ENCODE measurements around the gene LAYN.

The LAYN gene, protein sequence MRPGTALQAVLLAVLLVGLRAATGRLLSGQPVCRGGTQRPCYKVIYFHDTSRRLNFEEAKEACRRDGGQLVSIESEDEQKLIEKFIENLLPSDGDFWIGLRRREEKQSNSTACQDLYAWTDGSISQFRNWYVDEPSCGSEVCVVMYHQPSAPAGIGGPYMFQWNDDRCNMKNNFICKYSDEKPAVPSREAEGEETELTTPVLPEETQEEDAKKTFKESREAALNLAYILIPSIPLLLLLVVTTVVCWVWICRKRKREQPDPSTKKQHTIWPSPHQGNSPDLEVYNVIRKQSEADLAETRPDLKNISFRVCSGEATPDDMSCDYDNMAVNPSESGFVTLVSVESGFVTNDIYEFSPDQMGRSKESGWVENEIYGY

DNA sequence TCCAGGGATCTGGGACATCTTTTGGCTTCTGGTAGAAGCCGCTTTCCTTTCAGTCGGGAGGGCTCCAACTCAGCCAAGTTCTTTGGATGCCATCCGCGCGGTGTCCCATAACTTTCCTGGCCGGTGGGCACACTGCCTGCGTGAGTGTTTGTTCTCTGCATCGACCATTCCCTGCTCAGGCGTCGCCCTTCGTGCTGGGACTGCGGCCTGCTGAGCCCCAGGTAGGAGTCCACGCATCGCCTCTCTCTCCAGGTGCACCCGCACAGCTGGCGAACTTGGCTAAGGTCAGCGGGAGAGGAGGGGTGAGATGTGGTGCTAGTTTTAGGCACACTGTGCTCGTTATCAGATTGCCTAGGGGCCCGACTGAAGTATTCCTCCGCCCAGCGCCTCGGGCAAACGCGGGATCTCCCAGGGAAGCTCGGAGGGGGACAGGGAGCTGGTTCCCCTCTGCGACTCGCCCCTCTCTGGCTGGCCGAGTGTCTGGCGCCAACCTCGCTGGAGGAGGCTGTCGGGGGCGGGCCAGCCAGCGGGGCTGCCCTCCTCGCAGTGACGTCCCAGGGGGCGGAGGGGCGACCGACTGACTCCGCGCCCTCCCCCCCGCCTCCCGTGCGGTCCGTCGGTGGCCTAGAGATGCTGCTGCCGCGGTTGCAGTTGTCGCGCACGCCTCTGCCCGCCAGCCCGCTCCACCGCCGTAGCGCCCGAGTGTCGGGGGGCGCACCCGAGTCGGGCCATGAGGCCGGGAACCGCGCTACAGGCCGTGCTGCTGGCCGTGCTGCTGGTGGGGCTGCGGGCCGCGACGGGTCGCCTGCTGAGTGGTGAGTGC is at the start of gene LAYN:
Gene LAYN, plus strand, starts transcription at position 607 of the 823 bp plus-strand sequence. Its CDS starts 124 bp downstream, at position 731.
- peak; percentile 45 for DNase-seq

DNA sequence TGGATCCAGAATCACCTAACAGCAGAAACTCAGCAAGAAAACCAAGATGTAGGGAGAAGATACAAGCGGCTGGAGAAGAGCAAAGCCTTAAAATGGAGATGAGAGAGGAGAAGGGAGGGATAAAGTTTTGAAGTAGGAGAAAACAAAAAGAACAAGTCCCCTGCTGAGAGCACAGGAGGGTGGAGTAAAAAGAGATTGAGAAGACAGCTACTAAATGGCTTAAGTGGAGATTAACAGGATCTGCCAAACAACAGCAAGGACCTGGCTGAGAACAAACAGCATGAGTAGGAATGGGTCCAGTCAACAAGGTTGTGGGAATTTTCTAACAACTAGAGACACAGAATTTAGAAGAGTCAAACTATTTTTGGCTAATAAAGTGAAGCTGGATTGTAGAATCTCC is 46.5 kb upstream of the LAYN start:
- no peak for DNase-seq

DNA sequence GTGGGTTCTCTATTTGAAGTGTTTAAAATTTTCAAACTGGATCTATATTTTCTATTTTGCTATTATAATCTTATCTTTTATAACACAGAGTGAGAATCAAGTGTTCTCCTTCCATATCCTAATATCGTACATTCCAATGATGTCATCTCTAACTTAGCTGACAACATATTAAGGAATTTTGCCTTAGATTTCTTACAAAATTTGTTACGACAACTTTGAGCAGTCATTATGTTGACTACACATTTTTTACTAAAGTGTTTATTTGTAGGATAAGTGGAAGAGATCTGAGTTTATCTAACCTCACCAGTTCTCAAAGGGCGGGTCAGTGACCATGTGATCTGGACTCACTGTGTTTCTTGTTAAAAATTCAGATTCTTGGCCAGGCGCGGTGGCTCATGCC is 41.0 kb upstream of the LAYN start:
- no peak for DNase-seq

DNA sequence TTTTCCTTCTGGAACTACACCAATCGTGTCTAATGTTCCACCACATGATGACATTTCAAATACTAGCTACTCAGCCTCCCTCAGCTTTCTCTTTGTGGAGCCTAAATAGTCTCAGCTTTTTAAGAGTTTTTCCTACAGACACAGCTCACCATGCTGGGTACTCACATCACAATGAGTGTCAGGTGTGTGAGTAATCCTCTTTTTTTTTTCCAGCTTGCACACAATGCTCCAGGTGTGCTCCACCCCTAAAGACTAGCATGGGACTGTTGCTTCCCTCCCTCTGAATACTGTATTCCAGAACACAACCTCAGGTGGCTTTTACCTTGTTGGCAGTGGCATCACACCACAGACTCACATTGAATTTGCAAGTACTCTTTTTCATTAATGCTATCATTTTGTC is 40.0 kb upstream of the LAYN start:
- no peak for DNase-seq

DNA sequence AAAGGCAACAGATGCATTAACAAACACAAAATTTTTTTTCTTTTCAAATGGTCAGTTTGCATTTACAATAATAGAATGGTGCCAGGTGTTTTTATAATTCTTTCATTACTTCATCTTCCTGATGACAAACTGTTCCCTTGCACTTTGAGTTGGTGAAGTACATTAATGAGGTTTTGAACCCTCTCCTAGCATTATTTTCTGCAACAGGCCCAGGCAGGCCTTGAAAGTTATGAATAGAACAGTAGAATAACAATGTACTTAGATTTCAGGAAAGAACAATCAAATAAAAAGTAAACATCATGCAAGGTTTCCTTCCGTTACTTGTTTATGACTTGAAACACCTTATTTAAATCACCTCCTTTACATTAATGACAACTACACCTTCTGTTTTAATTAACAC is 37.9 kb upstream of the LAYN start:
- DNase-seq: no peak

DNA sequence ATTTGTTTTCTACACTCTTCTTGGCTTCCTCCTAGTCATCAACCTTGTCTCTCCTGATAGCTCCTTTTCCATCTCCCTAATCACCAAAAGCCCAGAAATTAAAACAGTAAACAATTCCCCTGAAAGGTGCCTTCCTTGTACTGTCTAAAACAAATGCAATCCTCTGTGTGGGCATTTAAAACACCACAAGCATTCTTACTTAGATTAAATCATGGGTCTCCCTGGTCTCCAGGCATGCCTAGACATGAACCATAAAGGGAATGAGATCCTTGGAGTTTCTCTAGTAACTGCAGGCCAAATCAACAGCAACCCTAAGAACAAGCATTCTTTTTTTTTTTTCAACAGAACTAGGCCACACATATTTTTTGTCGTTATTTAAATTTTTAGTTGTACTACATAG is 30.2 kb upstream of the LAYN start:
- DNase-seq: no peak

DNA sequence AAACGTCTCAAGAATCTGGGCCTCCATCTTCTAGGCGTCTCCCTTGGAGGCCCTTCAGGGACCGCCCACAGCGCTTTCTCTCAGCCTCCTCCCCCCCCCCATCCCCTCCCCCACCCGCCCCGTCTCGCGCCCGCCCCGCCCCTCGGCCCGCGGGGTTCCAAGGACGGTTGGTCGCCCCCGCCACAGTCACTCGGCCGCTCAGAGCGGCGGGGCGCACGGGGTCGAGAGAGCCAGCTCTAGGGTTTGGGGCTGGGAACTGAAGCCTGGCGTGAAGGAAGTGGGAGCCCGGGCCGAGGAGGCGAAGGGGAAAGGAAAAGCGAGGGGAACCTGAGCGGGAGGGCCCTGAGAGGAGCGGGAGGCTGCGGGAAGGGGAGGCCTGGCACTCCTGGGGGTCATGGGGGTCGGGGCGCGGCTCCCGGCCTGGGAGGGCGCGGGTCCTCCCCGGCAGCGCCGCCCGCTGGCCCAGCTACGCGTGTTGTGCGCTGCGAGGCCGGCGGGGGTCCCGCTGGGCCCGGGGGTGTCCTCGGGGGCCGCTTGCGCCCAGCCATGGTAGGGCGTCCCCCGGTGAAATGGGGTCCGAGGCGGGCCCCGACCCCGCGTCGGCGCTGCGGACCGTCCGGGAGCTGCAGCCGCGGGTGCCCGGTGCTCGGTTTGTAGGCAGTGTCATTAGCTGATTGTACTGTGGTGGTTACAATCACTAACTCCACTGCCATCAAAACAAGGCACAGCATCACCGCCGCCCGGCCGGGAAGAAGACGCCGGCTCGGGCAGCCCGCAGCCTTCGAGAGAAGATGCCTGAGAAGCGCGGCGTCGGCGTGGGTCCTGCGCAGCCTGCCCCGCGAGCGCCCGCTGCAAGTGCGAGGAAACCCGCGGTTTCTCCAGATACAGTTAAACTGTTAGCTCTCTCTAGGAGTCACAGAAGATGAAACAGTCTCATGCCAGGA is 28.0 kb upstream of the LAYN start, which contains the start of gene BTG4:
Gene BTG4, minus strand, starts transcription at position 91 of the 944 bp plus-strand sequence. CDS start 13,610 bp downstream, outside the sequence.
- DNase-seq: no peak

DNA sequence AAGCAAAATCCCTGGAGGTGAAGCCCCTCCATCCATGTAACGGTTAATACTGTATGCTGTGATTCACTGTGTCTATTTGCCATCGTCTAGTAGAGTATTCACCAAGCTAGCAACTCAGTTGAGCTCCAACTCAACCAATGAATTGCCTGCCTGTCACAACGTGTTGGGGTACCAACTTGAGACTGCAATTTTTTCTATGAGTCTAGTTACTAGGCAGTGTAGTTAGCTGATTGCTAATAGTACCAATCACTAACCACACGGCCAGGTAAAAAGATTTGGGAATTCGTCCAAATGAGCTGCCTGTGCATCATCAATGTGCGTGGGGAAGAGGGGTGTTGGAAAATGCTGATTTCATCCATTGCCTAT is 27.3 kb upstream of the LAYN start:
- DNase-seq: no peak

DNA sequence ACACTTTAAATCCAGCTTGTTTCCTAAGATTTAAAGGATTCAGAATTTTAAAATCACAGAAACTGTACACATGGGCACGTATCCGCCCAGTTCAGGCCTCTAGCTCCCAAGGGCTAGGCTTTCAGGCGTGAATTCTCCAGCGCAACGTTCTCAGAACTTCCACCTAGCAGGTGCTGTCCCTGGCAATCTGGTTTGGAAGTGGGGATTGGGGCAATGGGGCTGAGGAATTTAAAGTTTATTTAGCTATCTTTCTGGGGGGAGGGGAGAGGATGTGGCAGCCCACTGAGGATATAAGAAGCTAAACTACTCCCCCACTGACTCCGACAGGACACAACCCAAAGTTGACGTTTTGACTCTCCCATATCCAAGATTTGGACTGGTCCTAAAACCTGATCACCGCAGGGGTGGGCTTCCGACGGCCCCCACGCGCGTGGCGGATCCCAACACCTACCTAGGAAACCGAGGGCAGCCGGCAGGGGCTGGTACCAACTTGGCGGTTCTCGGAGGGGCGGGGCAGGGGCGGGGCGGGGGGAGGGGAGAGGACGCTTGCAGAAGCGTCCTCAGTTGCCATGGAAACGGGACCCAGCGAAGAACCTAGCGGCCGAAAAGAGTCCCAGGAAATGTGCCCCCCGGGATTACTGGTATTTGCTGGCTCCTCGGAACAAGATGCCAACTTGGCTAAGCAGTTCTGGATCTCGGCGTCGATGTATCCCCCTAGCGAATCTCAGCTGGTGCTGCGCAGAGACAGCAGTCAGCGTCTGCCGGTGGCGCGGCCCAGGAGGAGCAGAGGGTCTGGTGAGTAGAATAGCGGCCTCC is 26.1 kb upstream of the LAYN start, which contains the start of gene HOATZ:
Gene HOATZ, plus strand, starts transcription at position 563 of the 816 bp plus-strand sequence. Its CDS starts 7 bp downstream, at position 570.
- no peak for DNase-seq

DNA sequence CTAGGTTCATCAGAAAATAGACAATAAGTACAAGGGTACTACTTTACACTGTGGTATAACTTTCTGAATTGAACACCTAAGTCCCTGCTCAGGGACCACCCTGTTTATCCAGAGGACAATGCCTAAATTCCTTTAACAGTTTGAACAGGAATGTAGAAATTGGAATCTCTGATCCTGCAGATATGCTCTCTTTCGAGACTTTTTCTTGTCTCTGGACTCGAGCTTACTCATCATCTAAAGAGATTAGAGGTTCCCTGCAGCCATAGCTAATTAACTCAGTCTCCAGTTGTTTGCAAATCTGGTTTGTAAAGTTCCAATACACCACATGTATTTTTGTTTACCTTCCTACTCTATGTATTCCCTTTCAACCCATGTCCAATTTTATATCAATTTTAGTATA is 24.9 kb upstream of the LAYN start:
- DNase-seq: no peak

DNA sequence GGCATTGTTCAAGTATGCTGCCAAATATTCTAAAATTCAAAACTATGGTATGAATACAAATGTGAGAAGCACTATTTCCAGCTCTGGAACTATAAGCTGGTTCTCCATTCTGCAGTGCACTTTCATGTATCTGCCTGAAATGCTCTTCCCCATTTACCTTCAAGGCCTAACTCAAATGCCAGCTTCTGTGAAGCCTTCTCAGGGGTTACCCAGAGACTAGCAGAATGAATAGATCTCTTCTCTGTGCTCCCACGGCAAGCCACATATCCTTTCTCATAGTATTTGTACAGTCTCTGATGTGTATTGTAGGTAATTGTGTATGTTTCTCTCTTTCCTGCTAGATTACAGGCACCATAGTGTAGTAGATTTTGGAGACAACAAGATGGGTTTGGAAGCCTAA is 21.9 kb upstream of the LAYN start:
- DNase-seq: no peak

DNA sequence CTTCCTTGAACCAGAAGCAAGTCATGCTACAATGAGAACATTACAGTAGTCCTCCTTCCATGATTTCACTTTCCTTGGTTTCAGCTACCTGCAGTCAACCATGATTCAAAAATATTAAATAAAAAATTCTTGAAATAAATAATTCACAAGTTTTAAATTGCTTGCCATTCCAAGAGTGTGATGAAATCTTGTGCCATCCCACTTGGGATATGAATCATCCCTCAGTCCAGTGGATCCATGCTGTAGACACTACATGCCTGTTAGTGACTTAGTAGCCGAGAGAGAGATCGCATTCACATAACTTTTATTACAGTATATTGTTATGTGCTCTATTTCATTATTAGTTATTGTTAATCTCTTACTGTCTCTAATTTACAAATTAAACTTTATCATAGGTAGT is 20.0 kb upstream of the LAYN start:
- no peak for DNase-seq

DNA sequence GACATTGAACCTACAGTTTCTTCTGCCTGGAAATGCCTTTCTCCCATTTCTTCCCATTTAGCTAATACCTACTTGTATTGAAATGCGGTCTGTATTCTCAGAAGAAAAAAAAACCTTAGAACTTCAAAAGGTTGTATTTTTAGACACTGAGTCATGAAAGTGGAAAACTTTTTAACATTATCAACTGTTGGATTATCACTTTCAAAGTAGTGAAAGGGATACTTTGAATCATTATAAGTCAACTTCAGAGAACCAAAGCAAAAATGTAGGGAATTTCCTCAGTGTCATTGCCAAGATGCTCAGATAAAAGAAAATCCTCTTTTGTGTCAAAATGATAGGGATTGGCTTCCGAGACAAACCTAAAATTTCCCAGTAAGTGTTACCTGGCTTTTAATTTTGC is 19.4 kb upstream of the LAYN start:
- no peak for DNase-seq

DNA sequence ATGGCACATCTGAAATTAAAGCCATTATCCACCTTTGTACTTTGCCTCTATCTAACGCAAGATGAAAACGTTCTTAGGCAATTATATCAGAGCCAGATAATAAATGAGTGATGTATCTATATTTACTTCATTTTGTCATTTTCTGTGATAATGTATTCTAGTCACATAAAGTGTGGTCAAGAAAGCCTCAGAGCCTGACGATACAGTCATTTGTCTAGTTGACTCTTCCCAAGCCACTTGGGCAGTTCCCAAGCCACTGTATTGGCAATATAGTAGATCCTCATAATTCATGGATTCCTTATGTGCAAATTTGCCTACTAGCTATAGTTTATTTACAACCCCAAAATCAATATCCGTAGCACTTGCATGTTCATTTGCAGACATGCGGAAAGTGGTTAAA is 18.1 kb upstream of the LAYN start:
- no peak for DNase-seq

DNA sequence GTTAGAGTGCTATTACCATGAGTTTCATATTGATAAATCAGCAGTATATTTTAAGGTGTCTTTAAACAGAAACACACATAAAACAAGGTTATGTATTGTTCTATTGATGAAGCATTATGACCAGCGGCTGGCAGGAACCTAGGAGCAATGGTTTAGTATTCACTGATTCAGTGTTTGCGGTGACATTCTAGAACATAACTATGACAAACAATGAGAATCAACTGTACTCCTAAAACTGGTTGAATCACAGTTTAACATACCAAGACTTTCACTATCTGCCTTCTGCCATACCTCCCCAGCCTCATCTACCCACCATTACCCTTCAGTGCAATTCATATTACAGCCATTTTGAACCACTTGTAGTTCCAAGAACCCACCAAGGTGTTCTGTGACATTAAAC is 17.2 kb upstream of the LAYN start:
- DNase-seq: no peak

DNA sequence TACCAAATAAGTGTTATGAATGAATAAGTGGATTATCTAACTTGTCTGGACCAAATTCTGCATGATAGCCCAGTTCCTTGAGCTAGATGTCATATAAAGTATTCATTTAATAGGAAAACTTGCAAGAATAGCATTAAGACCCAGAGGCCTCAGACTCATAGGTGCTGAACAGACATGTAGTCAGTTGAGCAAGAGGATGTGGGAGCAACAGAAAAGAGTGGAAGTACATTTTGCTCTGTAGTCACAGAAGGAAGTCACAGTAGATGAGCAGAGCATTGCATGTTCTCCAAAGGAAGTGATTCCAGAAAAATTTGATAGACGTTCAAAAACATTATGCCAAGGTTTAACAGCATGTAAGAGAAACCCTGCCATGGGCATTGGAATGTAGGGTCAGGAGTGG is 16.5 kb upstream of the LAYN start:
- DNase-seq: no peak

DNA sequence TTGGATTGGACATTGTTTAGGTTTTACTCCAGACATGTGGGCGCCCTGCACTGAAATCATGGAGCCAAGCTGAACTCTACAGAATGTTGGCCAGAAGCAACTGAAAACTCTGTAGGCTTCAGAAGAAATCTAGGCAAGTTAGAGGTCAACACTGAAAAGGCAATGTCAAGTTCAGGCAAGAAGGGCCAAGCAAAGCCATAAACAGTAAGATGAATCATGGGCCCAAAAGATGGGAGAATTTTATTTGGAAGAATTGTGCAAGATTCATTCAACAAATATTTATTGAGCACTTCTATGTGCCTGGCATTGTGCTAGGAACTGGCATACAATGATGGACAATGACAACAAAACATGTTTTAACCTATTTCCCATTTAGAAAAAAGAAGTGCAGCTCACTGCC is 15.1 kb upstream of the LAYN start:
- no peak for DNase-seq

DNA sequence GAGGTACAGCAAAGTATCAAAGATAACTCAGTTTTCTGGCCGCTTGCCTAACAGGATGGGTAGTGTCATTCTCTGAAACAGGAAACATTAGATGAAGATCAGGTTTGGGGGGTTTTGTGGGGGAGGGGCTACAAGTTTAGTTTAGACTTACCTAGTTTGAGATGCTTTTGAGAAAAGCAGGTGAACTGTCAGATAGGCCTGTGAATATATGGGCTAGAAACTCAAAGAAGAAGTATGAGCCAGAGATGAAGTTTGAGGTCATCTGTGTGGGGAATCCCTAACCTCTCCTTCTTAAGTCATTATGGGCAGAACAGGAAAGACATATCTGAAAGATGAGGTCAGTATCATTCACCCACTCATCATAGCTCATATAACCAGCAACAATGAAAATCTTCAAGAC is 14.0 kb upstream of the LAYN start:
- no peak for DNase-seq

DNA sequence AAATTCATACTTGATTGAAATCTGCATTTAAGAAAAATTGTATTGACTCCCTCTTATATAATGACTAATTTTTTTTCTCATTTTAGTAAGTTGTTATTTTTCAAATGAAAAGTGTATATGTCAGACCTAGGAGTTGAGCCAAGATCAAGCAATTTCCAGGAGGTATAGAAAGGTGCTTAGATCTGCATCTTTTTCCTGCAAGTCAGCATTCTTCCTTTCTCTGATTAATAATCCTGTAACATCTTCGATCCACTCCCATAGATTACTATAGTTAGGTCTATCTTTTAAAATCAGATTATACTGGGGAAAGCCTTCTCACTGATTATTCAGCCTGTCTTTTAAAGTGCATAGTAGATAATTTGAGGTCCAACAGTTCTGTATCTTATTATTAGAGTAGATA is 13.2 kb upstream of the LAYN start:
- no peak for DNase-seq

DNA sequence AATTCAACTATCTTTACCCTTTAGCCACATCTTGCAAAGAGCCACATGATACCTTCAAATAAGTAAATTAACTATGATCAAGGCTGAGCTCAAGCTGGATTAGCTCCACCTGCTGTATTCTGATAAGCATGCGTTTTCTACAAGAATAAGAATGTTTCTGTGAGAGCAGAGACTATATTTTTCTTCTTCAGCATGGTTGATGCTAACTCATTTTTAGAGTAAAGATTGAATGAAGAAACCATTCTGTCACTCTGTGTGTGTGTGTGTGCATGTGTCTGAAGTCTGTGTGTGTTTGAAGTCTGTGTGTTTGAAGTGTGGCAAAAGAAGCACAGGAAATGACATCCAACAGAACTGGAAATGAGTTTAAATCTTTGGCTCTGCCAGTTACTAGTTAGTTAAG is 12.0 kb upstream of the LAYN start:
- no peak for DNase-seq

DNA sequence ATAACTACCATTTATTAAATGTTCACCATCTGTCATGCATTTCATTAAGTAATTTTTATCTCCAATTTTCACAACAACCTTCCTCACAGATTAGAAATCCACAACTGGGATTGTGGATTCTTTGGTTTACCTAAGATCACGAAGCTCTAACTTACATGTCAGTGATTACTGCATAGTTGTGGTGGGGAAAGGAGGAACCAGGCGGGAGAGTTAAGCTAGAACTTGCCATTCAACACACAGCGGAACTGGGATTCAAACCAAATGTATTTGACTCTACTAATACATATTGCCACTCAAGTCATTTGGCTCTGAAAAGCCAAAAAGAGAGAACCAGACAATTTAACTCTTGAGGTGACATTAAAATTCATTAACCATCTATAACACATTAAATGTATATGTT is 10.4 kb upstream of the LAYN start:
- no peak for DNase-seq

DNA sequence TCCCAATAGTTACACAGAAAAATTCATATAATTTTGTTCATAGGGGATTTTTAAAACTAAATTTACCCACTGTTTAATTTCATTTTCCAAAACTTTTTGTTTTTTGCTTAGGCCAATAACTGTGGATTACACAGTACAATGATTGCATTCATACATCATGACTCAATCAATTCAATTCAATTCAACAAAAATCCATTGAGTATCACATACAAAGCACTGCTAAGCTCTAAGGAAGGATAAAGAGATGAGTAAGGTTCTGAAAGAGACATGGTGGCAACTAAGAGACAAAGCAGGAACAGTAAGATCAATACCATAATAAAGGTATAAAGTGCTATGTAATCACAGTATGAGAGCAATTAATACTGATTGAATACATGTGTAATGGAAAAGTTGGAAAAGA is 9.4 kb upstream of the LAYN start:
- DNase-seq: no peak

Measured in CD4-positive, alpha-beta T cell treated with Interleukin-15 for 1 hour (primary cell).